ENCODE results near the gene ETFDH.
"Not testable (repeated sequence)": the region's sequence is repeated elsewhere in the genome, so short reads cannot be mapped to it uniquely, and the experiment has no call there.

The ETFDH gene

GRCh38 chr4:158681629-158682028 is 9.5 kb downstream of the ETFDH start:
- DNase-seq: no peak

- no peak for DNase-seq
Measured at GRCh38 chr4:158682066-158682465, 10.0 kb downstream of the ETFDH start.

- DNase-seq: no peak
Measured at GRCh38 chr4:158688813-158689212, 16.7 kb downstream of the ETFDH start.

- DNase-seq: no peak
Measured at GRCh38 chr4:158704274-158704673, 32.2 kb downstream of the ETFDH start.

GRCh38 chr4:158710814-158711213 is 38.7 kb downstream of the ETFDH start:
- no peak for DNase-seq

GRCh38 chr4:158712622-158713021 is 40.5 kb downstream of the ETFDH start:
- not testable (repeated sequence) for DNase-seq

GRCh38 chr4:158714937-158715336 is 42.8 kb downstream of the ETFDH start:
- DNase-seq: no peak

GRCh38 chr4:158715802-158716201 is 43.7 kb downstream of the ETFDH start:
- no peak for DNase-seq

- DNase-seq: no peak
Measured at GRCh38 chr4:158721680-158722079, 49.6 kb downstream of the ETFDH start.

GRCh38 chr4:158722291-158722916 is 50.3 kb downstream of the ETFDH start:
- DNase-seq: peak; percentile 20

- DNase-seq: peak; percentile 83
Measured at GRCh38 chr4:158722917-158723793, 51.1 kb downstream of the ETFDH start, which contains the start of gene PPID. TSS of gene PPID (minus strand) at chr4:158723396. CDS start at chr4:158723288, 108 bp downstream.

- DNase-seq: no peak
Measured at GRCh38 chr4:158724637-158725036, 52.5 kb downstream of the ETFDH start.

- no peak for DNase-seq
Measured at GRCh38 chr4:158726633-158727032, 54.5 kb downstream of the ETFDH start.

GRCh38 chr4:158728236-158728635 is 56.1 kb downstream of the ETFDH start:
- DNase-seq: no peak

- DNase-seq: peak; percentile 35
Measured at GRCh38 chr4:158729716-158730559, 57.8 kb downstream of the ETFDH start.

GRCh38 chr4:158738866-158739265 is 66.8 kb downstream of the ETFDH start:
- no peak for DNase-seq

GRCh38 chr4:158739600-158739999 is 67.5 kb downstream of the ETFDH start:
- DNase-seq: no peak

- no peak for DNase-seq
Measured at GRCh38 chr4:158741326-158742021, 69.4 kb downstream of the ETFDH start.

- not testable (repeated sequence) for DNase-seq
Measured at GRCh38 chr4:158746537-158746936, 74.4 kb downstream of the ETFDH start.

- DNase-seq: no peak
Measured at GRCh38 chr4:158750379-158750778, 78.3 kb downstream of the ETFDH start.

GRCh38 chr4:158754385-158755180 is 82.5 kb downstream of the ETFDH start:
- no peak for DNase-seq

- not testable (repeated sequence) for DNase-seq
Measured at GRCh38 chr4:158755819-158756218, 83.7 kb downstream of the ETFDH start.

All from NCI-H345 (cell line).